ENCODE results near the gene CELF4.

CELF4 gene

DNA sequence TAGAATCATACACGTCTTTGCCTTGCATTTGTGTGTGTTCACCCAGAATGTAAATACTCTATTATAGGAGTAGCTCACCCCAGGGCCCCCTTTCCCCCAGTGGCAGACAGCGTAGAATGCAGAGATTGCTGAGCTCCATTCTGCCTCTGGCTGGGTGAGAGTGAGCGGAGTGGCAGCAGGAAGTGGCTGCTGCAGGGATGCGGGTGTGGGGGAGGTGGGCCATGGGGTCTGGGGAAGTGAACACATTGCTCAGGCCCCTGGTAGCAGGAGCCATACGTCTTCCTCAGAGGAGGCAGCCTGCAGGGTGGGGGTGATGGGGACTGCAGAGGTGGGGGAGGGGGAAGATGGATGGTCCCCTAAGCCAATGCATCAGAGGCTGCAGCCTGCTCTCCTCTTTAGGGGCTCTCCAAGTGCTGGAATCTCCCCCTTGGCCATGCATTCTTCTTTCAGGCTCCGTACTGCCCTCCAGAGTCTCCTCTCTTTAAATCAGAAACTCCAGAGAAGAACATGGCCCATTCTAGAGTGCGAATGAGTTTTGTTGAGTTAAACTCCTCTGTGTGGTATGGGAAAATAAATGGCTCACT lies 72.2 kb downstream of the CELF4 start:
- no peak for DNase-seq (ENCODE audit: low read depth)

DNA sequence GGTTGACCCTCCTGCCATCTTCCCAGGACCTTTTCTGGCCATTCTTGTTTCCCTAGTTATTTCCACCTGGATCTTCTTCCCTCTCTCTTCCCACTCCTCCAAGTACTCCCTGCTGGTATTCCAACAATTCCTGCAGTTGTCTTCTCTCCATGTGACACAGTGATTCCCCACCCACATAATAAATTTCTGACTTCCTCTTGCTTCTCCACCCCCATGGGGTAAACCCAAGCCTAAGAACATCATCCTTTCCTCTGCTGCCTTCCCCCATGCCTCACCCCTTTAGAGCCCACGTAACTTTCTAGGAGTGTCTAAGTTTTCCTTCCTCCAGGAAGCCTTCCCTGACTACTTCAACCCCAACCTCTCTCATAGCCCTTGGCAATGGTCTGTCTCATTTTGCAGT lies 72.6 kb downstream of the CELF4 start:
- DNase-seq (ENCODE audit: low read depth) = no peak

GRCh38 chr18:37491526-37491925 lies 74.1 kb downstream of the CELF4 start:
- no peak for DNase-seq (ENCODE audit: low read depth)

DNA sequence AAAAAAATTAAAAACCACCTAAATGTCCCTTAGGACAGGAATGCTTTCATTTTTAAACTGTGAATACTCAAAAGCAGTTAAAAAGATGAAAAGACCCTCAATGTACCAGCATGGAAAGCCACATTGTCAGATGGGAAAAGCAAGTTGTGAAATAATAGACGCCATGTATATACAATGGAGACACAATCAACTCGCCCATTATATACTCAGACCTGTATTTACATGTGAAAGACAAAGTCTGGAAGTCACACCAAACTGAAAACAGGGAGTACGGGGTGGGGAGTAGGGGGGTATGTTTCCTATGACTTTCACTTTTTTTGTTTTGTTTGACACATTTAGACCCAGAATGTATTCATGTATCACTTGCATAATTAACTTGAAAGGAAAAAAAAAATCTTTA lies 75.6 kb downstream of the CELF4 start:
- no peak for DNase-seq (ENCODE audit: low read depth)

GRCh38 chr18:37489011-37489410 lies 76.6 kb downstream of the CELF4 start:
- no peak for DNase-seq (ENCODE audit: low read depth)

DNA sequence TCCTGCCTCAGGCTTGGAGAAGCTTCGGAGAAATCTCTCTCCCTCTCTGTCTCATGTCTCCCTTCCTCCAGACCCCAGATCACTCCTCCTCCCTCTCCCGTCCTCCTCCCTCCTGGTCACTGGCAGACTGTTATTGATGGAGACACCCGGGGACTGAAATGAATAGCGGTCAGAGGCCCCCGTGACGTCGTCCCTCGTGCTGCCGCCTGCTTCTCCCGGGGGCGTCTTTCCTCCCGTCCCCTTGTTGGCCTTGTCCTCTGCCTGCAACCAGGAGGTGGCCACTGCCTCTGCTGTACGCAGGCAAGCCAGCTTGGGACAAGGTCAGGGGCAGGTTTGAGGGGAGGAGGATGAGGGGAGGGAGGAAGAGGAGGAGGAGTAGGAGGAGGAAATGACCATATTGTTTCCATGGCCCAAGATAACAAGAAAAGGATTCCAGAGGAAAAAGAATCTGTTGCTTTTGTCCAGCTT lies 78.2 kb downstream of the CELF4 start:
- DNase-seq (ENCODE audit: low read depth) = no peak

GRCh38 chr18:37486848-37487247 lies 78.8 kb downstream of the CELF4 start:
- DNase-seq (ENCODE audit: low read depth) = no peak

DNA sequence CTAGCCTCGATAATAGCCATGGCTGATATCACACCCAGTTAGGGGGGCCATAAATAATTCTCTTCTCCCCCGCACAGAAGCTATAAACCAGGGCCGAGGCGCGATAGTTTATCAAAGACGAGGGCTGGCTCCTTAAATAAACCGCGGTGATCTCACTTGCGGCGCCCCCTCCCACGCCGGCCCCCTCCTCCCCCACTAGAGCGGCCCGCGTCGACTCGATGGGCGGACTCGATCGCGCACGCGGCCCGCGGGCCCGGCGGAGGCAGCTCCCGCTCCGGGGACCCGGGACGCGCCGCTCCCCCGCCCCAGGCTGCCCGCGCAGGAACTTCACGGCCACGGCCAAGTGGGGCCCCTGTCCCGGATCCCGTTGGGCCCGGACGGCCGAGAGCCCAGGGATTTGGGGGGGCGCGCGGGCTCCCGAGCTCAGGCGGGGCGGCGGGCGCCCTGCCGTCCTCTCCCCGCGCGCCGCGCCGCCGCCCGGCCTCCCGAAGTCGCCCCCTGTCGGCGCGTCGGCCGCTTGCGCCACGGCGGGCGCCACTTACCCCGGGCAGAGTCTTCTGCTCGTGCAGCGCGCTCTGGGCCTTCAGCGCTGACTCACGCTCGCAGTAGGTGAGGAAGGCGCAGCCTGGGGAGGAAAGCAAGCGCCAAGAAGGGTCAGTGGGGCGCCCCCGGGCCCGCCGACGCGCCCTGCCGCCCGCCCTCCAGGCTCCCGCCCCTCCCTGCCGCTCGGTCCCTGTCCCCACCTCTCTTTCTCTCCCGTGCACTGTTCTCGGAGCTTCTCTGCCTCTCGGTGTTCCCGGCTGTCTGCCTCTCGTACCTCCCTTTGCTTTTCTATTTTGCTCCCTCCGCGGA lies 80.4 kb downstream of the CELF4 start:
- DNase-seq (ENCODE audit: low read depth) = no peak

DNA sequence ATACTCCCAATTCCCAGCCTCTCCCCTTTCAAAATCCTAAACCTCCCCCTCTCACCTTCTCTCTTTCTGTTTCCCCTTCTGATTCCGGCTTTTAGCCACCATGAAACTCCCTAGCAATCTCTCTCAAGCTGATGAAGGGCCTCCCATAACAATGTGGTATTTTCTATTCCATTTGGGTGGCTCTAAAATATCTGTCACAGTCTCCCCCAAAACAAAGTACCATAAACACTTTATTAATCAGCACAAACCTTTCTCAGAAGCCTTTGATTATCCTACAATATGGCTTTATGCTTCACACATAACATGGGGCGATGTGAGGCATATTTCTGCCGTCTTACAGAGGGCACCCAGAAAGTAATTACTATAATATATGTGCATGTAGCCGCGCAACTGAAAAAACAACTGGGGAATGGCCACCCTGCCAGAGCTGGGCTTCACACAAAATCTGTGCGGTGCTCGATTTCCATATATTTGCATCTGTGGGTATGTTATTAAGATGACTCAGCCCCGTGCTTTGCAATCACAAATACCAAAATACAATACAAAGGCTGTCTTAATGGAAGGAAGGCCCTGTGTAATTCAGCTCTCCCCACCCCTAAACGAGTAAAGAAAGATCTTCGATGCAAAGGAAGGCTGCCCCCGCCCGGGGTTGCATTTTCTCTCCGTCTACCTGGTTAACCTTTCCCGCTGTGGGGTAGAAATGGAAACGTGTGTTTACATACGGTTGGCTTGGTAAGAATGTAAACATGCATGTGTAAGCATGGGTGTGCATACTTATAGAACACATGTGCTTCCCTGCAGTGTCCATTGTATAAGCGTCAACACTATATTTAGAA lies 81.4 kb downstream of the CELF4 start:
- no peak for DNase-seq (ENCODE audit: low read depth)

- no peak for DNase-seq (ENCODE audit: low read depth)
Measured at GRCh38 chr18:37483221-37483971, 82.2 kb downstream of the CELF4 start.

- no peak for DNase-seq (ENCODE audit: low read depth)
Measured at GRCh38 chr18:37482433-37482832, 83.2 kb downstream of the CELF4 start.

GRCh38 chr18:37482002-37482401 lies 83.6 kb downstream of the CELF4 start:
- no peak for DNase-seq (ENCODE audit: low read depth)

GRCh38 chr18:37481491-37481890 lies 84.1 kb downstream of the CELF4 start:
- DNase-seq (ENCODE audit: low read depth) = no peak

DNA sequence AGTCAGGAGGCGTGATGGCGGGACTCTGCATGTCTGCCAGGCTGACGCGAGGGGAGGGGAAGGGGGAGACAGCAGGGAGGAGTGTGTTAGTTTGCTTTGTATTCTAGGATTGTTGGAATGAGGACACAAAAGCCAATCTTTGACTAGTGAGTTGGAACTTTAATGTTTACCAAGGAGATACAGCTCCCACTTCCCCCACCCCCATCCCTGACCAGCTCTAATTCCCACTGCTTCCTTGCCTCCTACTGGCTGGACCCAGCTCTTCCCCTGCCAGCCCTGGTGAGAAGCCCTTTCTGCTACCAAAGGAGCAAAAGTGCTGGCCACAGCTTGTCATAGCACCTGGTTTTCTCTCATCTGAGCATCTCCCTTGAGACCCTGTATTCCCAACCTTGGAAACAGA lies 84.5 kb downstream of the CELF4 start:
- DNase-seq (ENCODE audit: low read depth) = no peak

GRCh38 chr18:37476611-37477295 lies 88.8 kb downstream of the CELF4 start:
- DNase-seq (ENCODE audit: low read depth) = no peak

DNA sequence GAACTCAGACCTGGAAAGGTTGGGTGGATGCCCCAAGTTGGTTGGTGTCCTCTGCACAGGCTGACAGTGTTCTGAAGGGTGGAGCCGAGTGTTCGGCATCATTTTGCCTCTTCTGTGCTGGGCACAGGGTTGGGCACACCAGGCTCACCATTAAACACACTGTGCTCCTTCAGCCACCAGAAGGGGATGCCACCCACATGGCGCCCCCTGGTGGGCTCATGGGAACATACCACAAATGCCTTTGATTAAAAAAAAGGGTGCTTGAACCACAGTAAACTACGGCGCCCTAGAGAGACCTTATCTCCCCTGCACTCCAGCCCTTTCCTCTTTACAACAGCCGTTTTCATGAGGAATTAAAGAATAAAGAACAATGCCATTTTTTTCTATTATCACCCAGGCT lies 89.4 kb downstream of the CELF4 start:
- DNase-seq (ENCODE audit: low read depth) = no peak

GRCh38 chr18:37473195-37473840 lies 92.3 kb downstream of the CELF4 start:
- no peak for DNase-seq (ENCODE audit: low read depth)

DNA sequence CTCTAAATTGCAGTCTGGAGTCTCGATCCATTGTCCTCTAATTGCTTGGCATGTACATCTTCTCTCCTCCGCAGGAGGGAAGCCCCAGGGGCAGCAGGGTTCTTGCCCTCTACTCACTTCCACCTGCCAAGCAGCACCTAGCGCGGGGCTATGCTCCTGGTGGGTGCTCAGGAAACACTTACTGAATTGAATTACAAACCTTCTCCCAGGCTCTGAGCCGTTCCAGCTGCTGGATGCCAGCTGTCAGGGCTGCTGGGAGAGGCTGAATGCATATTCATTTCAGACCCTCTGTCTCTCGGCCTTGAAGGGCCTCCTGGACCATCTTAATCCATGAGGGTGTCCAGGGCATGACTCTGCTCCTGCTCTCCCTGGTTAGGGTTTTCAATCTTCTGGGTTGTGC lies 94.0 kb downstream of the CELF4 start:
- DNase-seq (ENCODE audit: low read depth) = no peak

- no peak for DNase-seq (ENCODE audit: low read depth)
Measured at GRCh38 chr18:37470986-37471385, 94.6 kb downstream of the CELF4 start.

GRCh38 chr18:37467002-37467662 lies 98.5 kb downstream of the CELF4 start:
- no peak for DNase-seq (ENCODE audit: low read depth)
